HT1080 (cell line): ENCODE data around the gene FTL. TPM values are rescaled to one million over a fixed set of nuclear protein-coding genes. Genes with fewer than 3 reads are reported as not detected.

Experiments used
- DNase-seq: peaks from one replicate; pipeline ENCODE4 v3.0.0-alpha.2; 2015; ENCODE audit warnings: low read depth
- total RNA-seq: library from RNA; depleted of rRNA; stranded (reverse); fragments of >200 nt; shearing (Covaris generic); gene quantifications from 2 replicates; pipeline ENCODE4 v1.2.3, GENCODE V29; 2014

Gene FTL
- total RNA-seq, 1 experiment from 2014 or later, result 5,930 TPM

DNA sequence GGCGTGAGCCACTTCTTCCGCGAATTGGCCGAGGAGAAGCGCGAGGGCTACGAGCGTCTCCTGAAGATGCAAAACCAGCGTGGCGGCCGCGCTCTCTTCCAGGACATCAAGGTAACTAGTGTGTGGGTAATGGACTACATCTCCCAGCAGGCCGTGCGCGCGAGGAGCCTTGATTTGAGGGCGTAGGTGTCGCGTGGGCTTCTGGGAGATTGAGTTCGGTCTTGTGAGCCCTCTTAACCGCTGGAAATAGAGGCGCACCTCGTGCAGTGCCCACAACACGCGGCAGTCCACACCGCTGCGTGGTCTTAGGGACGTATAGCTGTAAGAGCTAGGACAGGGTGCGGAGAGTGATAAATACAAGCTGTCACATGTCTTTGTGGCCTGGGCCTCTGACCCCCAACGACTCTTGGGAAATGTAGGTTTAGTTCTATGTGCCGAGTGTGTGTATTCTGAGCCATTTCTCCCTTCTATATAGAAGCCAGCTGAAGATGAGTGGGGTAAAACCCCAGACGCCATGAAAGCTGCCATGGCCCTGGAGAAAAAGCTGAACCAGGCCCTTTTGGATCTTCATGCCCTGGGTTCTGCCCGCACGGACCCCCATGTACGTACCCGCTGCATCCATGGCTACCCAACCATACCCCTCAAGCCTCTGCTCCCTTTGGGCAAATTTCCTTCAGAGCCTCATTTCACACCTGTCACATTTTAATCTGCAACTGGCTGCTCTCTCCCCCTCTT, 864 bp downstream of the FTL start:
- DNase-seq, result peak; percentile 79

DNA sequence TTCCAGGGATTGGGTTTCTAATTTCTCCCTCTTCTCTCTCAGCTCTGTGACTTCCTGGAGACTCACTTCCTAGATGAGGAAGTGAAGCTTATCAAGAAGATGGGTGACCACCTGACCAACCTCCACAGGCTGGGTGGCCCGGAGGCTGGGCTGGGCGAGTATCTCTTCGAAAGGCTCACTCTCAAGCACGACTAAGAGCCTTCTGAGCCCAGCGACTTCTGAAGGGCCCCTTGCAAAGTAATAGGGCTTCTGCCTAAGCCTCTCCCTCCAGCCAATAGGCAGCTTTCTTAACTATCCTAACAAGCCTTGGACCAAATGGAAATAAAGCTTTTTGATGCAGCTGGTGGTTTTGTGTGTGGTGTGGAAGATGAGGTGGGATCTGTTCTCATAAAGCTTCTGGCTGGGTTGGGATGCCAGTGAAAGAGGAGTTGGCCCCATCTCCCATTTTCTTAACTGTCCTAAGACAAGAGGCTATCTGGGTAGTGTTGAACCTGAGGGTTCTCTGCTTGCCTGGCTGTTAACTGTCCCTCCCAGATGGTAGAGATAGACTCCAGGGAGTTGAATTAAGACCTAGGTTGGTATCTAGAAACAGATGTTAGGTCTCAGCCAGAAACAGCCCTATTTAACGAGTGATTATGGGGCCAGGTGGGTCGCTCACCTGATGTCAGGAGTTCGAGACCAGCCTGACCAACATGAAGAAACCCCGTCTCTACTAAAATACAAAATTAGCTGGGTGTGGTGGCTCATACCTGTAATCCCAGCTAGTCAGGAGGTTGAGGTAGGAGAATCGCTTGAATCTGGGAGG, 1.6 kb downstream of the FTL start:
- no peak for DNase-seq

DNA sequence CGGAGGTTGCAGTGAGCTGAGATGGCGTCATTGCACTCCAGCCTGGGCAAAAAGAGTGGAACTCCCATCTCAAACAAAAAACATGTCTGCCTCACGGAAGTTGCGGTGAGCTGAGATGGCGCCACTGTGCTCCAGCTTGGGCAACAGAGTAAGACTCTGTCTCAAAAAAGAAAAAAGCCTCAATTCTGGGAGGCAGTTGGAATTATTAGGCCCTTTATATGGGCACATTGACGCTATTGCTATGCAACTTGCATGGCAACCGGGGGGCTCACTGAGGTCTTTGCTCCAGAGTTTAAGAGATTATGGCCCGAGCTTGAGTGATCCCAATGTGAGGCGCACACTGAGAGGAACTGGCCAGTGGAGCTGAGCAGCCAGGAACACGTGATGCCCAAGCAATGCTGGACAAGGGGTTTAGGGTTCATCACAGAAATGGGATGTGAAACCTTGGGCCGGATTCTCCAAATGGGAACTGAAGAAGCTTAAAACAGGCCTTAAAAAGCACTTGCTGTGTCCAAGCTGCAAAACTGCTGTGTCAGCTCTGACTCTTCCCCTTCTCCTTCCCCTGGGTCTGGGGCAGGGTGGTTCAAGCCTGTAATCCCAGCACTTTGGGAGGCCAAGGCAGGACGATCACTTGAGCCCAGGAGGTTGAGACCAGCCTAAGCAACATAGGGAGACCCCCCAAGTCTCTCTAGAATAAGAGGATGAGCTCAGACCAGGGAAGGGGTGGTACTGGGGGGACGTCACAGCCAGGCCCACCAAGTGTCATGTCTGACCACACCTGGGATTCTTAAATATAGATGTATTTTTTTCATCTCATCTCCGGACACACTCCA, 2.5 kb downstream of the FTL start:
- DNase-seq, result peak; percentile 63

DNA sequence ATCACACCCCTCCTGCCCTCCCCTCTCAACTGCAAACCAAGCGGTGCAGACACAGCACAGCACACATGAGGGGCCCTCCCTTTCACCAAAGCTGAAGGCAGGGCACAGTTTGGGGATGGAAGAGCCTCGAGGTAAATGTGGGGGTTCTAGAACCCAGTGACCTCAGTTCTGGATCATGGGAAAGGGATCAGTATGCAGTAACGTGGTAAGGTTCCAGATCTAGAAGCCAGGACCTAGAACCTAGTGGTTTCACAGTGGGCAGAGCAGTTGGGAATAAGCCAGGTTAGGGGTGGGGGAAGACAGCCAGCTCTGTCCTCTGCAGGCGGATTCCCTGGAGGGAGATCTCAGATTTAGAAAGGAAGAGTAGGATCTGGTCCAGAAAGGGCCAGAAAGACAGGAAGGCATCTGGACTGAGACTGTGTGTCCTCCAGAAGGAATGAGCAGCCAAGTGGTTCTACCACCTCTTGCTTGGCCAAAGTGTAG, 3.1 kb downstream of the FTL start:
- no peak for DNase-seq

DNA sequence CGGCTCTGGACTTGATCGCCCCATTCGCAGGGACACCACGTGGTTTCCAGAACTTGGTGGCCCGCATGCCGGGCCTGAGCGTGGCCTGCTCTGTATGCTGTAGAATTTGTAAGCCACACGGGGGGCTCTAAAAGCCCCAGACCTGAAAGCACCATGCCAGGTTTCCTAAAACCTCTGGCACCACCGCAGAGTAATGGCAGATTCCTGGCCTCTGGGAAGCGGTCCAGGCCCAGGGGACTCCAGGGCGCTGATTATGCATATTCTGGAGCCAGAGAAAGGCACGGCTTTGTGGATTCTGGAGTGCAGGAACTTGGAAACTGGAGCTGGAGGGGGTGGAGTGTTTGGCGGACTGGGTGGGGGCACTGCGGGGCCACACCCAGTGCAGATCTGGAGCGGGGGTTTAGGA, 3.7 kb downstream of the FTL start:
- DNase-seq, result no peak

DNA sequence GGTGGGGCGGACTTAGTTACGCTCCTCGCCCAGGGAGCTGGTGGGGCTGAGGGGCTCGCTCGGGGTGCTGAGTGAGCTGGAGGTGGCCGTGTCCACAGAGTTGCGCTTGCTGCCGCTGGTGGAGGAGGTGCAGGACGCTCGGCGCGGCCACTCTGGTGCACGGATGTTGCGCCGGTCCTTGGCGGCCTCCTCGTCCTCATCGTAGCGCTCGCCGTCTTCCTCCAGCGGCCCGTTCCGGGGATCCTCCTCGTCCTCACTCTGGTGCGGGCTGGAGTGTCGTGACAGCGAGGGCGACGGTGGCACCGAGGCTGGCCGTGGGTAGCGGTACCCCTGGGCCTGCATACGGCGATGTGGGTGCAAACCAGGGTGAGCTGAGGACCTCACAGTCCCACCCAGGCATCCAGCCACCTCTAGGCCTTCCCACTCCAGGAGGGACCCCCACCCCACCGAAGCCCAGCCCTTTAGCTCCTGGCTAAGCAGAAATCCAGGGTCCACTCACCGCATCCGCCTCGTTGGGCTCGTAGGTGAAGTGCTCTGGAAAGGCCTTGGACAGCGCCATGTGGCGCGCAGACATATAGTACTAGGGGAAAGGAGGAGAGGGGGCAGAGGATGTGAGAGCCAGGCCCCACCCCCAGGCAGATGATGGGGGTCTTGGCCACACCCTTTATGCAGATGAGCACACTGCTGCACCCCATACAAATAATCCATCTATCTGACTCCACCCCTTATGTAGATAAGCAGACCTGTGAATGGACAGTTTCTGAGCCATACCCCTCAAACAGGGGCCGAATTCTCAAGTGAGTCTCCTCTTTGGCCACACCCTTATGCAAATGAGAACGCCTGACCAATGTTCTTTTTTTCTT, 4.4 kb downstream of the FTL start:
- DNase-seq, result no peak

DNA sequence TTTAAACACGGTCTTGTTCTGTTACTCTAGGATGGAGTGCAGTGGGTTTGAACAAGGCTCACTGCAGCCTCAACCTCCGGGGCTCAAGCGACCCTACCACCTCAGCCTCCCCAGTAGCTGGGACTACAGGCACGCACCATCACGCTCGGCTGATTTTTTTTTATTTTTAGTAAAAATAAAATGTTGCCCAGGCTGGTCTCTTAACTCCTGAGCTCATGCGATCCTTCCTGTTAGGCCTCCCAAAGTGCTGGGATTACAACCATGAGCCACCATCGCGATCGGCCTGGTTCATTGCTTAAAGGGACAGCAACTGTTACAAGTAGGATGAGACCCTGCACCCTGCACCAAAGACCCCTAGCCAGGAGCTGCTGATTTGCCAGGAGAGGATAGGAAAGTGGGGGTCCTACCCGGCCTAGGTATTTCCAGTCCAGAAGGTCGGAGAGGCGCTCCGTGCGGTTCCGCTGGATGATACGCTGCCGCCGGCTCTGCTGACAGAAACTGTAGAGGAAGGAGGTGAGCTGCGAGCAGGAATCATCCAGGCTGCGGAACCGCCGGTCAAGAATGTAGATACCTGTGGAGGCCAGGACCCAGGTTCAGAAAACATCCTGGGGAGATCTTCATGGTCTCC, 5.1 kb downstream of the FTL start:
- DNase-seq, result peak; percentile 51

DNA sequence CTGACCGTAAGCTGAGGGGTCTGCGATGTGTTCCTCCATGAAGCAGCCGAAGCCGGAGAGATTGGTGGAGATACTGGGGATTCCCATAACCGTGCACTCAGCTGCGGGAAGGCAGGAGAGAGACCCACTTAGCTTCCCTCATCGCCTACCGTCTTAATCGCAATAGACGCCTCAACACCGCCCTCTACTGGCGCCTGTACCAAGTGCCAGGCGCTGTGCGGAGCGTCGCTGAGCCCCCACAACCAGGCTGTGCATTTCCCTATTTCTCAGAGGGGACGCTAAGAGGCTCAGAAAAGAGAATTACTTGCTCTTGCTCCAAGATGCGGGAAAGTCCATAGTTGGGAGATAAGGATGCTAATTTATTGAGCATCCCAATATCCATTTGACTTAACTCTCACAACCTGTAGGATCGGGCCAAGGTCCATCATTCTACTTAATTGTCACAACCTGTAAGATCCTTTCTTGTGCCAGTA, 5.8 kb downstream of the FTL start:
- peak; percentile 65 for DNase-seq

DNA sequence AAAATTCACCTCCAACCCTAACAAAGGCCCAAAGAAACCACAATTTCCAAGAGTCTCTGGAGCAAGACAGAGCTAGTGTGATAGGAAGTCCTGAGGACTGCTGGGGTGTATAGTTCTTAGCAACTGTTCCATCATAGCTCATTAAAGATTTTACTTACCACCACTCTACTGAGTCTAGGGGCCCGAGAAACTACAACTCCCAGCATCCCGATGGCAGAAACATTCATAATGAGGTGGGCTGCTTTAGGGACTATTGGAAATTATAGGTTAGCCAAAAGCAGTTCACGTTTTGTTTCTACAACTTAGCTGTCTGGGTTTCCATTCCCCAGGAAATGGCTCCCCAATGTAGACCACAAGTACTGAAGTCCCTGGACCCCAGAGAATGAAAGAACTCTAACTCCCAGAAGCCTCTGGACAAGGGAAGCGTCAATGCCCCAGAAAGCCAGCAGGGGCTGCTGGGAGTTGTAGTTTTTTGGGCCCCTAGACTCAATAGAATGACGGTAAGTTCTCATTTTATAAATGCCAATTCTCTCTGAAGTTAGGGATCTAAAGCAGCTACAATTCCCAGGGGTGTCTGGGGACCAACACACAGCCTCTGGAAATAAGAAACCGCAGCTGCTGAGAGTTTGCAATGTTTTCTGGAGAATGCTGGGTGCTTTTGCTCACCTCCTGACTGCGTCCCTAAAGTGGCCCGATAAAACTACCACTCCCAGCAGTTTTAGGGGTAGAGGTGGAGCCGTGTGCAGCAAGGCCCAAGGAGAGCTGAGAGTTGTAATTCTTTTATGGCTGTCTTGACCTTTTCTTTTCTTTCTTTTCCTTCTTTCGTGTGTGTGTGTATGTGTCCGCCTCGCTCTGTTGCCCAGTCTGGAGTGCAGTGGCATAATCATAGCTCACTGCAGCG, 11.1 kb downstream of the FTL start:
- DNase-seq, result peak; percentile 56

DNA sequence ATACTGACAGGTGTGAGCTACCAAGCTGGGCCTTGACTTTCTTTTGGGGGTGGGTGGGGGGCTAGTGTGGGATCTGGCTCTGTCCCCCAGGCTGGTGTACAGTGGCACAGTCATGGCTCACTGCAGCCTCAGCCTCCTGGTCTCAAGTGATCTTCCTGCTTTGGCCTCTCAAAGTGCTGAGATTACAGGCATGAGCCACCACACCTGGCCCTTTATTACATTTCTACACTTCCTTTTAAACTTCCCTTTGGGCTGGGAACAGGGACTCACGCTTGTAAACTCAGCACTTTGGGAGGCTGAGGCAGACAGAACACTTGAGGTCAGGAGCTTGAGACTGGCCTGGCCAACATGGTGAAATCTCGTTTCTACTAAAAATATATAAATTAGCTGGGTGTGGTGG, 12.0 kb downstream of the FTL start:
- no peak for DNase-seq

DNA sequence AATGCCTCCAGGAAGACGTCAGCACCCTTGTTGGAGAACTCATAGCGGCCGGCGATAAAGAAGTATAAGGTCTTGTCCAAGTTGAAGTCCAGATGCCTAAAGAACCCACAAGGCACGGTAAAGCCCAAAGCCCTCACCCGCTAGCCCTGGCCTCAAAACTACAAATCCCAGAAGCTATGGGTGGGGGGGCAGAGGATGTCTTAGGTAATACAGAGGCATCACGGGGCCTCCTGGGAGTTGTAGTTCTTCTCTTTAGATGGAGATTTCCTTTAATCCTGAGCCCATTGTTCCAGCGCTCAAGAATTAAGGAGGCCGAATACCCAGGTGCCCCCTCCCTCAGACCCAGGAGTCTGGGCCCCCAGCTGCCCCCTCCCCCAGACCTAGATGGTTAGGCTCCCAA, 17.2 kb downstream of the FTL start:
- DNase-seq, result no peak

DNA sequence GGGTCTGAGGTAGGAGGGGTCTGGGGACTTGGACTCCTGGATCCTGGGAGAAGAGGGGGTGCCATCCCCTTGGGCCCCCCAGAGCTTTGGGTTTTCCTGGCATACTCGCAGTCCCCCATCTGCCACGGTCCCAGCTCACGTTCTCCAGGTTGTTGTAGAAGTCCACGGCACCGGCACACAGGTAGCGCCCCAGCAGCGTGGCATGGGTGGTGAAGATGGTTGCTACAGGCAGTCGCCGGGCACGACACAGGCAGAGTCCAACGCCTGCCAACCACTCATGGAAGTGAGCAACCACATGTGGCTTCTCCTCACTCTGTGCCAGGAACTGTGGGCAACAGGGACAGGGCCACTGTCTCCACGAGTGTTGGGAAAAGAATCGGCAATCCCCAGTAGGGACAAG, 20.6 kb downstream of the FTL start:
- DNase-seq, result no peak

DNA sequence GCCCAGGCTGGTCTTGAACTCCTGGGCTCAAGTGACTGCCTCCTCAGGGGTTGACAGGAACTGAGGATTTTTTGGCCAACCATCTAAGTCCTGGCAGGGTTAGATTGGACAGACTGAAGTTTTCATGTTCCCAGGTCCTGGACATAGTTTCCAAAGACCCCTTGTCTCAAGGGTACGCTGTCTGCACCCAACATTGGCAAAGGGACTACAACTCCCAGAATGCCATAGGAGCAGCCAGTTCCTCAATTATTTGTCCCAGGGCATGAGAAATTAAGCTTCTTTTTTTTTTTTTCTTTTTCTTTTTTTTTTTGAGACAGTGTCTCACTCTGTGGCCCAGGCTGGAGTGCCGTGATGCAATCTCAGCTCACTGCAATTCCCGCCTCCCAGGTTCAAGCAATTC, 21.1 kb downstream of the FTL start:
- no peak for DNase-seq

DNA sequence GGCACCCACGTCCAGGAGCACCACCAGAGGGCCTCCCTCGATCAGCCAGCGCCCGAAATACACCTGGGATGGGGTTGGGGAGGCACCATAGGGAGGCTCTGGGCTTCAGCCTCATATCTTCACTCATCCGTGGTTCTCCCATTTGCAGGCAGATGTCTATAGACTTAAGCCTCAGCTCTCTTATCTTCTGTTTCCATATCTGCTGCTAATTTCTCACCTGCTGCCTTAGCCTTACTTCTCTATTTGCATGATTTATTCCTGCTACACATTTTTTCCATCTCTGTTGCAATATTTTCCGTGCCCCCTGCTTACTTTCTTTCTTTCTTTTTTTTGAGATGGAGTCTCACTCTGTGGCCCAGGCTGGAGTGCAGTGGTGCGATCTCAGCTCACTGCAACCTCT, 22.2 kb downstream of the FTL start:
- no peak for DNase-seq

DNA sequence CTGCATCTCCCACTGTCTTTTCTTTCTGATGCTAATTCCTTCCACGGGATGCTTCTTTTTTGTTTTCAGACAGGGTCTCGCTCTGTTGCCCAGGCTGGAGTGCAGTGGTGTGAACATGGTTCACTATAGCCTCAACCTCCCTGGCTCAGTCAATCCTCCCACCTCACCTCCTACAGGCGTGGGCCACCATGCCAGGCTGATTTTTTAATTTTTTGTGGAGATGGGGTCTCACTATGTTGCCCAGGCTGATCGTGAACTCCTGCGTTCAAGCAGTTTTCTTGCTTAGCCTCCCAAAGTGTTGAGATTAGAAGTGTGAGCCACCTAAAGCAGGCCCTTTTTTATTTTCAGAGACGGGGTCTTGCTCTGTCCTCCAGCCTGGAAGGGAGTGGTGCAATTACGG, 23.2 kb downstream of the FTL start:
- no peak for DNase-seq

DNA sequence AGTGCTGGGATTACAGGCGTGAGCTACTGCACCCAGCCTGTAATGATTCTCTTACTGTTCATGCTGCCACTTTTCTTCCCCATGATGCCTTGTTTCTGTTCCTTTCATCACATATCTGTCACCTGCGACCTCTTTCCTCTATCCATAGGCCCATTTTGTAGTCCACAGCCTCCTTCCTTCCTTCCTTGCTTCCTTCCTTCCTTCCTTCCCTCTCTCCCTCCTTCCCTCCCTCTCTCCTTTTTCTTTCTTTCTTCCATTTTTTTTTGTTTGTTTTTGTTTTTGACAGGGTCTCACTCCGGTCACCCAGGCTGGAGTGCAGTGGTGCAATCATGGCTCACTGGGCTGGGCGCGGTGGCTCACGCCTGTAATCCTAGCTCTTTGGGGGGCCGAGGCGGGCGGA, 23.8 kb downstream of the FTL start:
- DNase-seq, result no peak

DNA sequence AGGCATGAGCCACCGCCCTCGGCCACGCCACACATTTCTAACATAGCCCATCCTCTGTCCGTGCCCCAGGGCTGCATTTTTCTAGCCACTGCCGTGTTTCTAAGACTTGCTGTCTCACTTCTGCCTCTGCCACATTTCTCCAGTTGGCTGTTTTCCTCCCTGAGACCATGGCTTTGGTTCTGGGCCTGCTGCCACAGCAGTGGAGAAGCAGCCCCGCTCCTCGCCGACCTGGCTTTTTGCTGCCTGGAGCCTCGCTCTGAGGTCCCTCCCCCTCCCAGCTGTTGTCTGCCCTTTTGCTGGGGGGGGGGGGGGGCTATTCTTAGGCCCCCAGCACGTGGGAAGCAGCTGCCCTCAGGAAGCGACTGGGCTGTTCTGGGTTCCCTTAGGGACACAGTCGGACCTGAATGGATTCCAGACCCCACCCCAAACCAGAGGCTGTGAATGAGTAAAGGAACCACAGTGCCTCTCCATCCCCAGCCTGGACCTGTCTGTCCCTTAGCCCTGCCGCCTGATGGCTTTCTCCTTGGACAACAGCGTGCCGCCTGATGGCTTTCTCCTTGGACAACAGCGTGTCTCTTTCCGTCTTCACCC, 24.7 kb downstream of the FTL start:
- no peak for DNase-seq

DNA sequence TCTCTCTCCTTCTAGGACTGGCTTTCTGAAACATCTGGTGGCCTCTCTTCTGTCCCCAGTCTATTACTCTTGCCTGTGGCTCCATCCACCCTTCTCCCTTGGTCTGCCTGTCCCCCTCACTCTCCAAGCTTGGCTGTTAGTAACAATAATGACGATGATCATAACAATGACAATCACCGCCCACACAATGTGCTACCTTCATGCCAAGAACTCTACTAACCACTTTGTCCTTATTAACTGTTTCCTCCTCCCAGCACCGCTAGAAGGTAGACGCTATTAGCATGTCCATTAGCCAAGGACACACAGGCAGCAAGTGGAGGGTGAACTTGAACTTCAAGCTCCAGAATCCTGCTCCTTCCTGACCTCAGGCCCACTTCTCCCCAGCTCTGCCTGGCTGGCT, 25.3 kb downstream of the FTL start:
- DNase-seq, result no peak
